NCI-H128 (cell line): ENCODE results near the gene GGA3.
A peak's percentile ranks its signal among the peaks of the same experiment; 100 is the strongest.
"Not testable (repeated sequence)": the region's sequence is repeated elsewhere in the genome, so short reads cannot be mapped to it uniquely, and the experiment has no call there.

ENCODE experiments used
- DNase-seq: peaks from one replicate; lab custom pipeline; 2025; ENCODE audit not compliant: unreplicated experiment; lab: John Stamatoyannopoulos, UW

The GGA3 gene

DNA sequence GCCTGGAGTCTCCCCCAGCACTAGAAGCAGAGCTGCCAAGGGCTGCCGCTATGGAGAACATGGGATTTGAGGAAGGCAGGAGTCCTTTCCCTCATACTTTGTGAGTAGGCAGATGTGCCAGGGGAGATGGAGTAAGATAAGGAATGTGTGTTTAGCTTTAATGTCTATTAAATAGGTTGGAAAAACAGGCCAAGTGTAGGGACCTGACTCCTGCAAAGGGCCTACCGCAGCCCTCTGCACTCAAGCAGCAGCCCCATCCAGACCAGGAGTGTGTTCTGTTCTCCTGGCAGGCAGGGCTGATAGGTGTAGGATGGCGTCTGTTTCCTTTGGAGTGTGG, 11.4 kb upstream of the GGA3 start:
- no peak for DNase-seq

DNA sequence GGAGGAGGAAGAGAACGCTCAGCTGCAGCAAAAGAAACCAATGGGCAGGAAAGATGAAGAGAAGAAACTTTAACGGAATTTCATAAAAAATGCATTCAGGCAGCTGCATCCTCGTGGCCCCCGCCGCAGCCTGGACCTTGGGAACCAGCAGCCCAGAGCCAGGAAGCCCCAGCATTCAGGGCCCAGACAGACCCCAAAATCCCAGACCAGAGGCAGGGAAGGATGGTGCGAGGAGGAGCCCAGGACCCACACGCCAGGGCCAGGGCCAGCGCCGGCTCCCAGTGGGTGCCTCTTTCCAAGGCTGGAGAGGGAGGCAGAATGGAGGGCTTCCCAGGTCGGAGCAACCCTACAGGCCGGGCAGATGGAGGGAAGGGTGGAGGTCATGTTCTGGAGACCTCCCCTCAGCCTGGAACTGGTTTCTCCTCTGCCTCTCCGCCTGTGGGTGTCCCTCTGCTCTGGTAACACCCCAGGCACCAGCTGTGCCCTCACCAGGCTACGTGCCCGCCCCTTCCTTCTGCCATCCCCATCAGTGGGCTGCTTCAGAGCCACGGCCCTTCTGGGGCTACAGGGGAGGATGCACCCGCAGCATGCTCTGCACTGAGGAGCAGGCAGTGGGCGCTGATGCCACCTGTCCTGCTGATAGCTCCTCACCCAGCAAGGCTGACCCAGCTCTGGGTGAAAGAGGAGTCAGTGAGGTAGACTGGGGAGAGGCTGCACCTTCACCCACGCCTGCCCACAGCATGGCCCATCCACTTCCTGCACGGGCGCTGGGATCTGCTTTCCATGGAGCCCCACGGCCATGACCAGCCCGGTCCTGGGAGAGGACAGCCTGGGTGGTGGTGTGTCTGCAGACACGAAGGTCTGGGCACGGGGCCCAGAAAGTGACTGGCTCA, 10.8 kb upstream of the GGA3 start:
- DNase-seq, result no peak

DNA sequence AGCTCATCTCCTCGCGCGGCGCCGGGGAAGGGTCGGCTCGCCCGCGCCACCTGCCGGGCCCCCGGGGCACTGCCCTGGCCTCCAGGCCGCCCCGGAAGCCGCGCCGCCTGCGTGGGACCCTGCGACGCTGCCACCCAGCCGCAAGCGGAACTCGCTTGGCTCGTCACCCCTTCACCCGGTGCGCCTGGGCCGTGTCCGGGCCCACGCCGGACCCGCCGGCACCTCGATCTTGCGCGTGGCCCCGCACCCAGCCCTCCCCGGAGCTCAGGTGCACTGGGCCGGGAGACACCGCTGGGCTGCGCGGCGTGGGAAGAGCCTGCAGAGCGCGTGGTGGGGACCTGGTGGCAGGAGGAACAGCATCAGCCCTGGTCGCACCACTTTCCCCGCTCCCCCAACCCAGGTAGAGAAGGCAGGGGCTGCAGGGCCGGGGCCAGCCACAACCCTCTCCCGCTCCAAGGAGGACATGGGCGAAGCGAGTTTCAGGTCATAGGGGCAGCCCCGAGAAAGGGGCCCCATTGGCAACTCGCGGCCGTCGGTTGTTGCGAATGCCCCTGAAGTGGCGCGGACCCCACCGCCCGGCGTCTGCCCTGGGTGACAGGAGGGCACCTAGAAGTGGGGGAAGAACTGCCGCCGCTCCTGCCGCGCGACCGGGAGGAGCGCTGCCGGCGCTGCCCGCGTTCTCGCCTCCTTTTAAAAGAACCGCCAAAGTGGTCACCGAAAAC, 10.0 kb upstream of the GGA3 start:
- peak; percentile 19 for DNase-seq

DNA sequence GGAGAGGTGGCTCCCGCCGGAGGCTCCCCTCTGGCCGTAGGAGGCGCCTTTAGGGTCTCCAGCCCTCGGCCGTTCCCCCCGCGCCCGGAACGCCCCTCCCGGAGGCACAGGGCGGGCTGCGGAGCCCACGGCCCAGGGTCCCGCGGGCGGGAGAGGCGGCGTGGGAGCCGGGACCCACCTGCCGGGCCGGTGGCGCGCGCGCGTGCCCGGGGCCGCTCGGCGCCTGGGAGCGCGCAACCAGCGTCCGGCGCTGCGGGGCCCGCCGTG, 9.5 kb upstream of the GGA3 start, which contains the start of gene MIF4GD:
TSS of gene MIF4GD (minus strand) at position 266 of the 267 bp plus-strand sequence. CDS start 1,036 bp downstream, outside the sequence.
- no peak for DNase-seq

DNA sequence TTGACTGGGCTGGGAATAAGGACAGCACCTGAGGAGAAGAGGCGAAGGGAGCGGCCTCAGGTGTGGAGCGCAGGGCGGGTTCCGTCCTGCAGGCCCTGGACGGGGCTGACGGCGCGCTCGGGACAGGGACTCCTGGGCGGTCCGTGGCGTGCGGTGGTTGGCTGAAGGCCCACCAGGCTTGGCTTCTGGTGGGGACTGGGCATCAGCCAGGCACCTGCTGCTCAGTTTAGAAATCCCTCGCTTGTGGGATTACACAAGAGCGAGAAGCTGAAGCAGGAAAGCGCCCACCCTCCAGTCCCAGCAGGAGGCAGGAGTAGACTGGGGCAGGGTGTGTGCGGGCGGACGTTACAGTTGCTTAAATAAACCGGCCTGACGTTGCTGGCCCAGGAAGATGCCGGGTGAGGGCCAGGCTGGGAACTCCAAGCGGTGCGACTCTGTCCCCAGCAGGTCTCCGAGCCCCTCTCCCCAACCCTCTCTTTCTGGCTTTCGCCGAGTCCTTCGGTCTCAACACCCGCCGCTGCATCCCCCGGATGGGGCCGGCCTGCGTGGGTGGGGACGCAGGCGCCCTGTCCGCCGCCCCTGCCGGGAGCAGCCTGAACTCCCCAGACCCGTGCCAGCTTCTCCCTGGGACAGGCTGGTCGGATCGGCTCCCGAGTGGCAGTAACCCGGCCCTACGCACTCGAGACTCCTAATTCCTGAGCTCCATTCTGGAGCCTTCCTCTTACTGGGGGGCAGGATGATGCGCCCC, 9.0 kb upstream of the GGA3 start:
- DNase-seq, result peak; percentile 18

DNA sequence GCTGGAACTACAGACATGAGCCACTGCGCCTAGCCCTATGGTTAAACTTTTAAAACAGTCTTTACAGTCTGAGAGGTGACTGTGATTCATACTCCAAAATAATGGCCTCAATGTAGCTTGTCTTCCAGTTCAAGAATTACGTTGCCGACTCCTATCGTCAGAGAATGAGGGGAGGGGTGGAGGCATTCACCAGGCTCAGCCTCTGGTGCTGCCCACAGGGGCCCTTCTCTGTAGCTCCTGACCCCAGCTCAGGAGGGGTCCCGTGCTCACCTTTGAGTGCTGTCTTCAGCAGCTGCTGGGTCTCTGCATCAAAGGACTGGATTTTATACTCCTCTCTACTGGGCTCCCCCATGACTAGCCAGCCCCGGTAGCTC, 8.4 kb upstream of the GGA3 start:
- DNase-seq, result no peak

DNA sequence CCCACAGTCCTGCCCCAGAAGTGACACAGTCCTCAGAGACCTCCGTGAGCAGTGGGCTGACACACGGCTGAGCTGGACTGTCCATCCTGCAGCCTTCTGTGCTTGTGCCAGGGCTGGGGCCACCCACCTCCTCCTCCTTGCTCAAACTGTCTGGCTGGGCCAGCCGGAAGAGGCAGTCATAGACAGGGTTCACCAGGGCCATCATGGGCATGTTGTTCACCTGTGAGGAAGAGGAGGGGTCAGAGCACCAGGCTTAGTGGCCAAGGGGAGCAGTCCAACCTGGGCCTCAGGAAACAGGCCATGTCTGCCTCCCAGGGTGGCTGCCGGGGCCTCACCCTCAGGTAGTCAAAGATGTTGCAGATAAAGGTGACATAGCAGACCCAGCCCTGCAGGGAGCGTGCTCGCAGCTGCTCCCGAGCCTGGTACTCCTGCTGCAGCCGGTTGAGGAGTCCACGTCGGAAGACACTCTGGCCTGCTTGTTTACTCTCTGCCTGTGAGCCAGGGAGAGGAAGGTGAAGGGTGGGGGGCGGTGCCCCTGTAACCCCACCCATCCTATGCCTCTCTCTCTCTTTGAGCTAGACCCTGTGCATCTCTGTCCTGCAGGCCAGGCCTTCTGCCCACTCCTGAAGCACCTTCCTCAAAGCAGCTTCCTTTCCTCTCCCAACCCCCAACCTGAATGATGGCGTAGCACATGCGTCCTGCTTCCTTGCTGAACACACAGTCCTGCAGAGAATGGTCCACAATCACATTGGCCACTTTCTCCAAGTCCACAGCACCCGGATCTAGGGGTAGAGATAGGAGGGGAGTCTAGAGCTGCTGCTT, 6.2 kb upstream of the GGA3 start:
- no peak for DNase-seq

DNA sequence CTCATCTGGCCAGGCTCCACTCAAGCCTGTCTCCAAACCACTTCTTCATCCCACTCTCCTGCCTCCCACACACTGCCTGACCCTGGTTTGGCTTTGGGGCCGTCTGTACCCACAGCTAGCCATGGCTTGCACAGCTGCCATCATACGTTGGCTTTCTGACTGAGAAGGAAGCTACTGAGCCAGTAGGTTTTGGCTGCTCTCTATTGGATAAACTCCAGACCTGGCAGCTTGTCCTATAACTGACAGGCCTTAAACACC, 5.7 kb upstream of the GGA3 start:
- DNase-seq, result no peak

DNA sequence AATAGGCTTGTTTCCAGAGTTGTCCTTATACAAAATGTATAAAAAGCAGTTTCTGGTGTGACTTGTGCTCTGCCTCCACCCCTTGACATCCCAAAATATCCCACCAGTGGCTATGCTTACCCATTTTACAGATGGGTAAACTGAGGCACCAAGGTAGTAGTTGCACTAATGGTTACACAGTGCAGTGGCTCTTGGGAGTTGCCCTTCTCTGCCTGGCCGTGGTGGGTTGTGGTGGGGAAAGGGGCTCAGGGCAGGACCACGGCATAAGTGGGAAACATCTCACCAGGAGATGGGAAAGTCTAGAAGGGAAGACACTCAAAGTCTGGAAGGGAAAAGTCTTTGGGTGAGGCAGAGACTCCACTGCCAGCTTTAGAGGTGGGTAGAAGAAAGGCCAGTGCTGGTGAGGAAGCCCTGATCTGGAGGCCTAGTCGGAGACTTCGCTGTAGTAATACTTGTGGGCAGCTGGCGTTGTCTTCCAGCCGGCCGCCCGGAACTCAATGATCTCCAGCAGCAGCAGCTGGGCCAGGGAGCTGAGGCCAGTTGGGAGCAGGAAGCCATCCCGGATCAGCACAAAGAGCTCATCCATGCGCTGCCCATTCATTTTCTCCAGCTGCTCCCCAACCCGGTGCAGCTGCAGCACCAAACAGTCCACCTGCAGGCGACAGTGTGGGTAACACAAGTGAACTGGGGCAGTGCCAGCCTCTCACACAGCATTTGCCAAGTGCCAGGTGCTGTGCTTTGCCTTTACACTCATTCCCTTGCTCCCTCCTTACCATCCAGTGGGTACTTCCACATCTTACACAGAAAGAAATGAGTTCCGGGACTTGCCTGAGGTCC, 5.1 kb upstream of the GGA3 start:
- no peak for DNase-seq

DNA sequence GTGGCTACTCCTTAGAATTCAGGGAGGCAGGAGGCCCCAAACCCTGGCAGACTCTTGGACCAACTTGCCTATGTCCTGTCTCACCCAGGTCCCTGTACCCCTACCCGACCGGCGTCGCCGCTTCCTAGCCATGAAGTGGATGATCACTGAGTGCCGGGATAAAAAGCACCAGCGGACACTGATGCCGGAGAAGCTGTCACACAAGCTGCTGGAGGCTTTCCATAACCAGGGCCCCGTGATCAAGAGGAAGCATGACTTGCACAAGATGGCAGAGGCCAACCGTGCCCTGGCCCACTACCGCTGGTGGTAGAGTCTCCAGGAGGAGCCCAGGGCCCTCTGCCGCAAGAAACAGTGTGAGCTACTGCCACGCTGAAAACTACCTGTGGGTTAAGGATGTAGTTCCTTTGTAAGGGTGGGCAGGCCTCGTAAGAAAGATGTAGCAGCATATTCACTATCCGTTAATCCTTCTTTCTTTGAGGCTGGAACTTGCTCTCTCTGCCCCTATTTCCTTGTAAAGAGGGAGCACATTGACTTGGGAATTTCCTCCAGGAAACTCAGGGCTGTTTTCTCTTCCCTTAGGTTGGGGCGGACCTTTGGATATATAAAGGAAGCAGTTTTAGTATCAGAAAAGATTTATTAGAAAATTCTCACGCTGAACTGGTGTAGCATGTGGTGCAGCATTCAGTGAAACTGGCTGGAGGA, 4.4 kb upstream of the GGA3 start:
- DNase-seq, result no peak

DNA sequence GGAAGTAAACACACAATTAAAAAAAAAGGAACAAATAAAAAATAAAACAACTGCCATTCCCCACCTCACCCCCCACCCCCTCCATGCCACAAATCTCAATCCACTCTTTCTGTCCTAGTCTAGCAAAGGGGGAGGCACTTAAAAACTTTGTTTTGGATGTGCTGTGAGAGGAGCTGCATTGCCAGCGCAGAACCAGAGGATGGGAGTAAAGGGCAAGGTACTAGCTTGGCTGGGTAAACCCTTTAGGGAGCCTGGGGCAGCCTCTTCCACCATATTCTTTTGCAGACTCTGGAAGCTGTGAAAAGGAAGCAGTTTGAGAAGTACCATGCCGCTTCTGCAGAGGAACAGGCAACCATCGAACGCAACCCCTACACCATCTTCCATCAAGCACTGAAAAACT, 1.6 kb upstream of the GGA3 start:
- DNase-seq, result no peak

DNA sequence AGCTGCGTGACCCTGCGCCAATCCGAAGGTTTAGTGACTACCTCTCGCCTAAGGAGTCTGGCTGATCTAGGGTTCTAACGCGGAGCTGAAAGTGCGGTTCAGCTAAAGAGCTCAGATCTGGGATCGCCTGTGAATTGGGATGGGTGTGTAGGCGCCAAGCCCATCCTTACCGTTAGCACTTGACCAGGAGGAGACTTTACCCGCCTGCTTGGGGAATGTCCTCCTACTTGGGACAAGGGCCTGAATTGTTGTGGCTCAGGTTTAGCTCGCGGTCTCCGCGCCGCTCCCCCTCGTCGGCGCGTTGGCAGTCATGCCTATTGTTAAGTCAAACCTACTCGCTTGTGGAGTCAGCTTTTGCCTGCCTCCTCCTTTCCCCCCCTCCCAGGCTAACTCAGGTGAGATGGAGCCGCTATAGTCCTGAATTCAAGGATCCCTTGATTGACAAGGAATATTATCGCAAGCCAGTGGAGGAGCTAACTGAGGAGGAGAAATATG, 753 bp upstream of the GGA3 start:
- no peak for DNase-seq

DNA sequence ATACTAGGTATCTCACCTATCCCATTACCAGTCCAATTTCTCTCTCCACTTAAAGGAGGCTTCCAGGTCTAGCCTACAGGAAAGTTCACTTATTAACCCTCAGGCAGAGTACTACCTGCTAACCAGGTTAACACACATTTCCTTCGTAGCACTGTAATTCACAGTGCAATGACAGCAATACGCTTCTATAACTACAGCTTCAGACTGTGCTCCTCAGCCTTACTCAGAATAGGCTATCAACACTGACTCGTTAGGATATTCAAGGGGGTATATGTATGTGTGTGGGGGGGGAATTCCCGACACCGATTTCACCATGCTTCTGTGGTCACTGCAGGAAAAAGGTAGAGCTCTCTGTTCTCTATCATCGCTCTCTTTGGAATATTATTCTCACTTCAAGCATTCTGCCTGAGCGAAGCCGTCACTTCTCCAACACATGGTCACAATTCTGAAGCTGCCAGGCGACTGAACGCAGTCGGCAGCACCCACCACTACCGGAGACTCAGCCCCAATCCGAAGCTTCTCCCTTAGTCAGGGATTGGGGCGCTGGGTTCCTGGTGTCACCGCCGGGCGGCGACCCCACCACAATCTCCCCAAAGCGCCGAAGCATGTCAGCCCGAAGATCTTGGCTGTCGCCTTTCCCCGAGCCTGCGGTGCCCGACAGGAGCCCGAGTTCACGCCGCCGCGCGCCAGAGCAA, 618 bp downstream of the GGA3 start:
- no peak for DNase-seq

DNA sequence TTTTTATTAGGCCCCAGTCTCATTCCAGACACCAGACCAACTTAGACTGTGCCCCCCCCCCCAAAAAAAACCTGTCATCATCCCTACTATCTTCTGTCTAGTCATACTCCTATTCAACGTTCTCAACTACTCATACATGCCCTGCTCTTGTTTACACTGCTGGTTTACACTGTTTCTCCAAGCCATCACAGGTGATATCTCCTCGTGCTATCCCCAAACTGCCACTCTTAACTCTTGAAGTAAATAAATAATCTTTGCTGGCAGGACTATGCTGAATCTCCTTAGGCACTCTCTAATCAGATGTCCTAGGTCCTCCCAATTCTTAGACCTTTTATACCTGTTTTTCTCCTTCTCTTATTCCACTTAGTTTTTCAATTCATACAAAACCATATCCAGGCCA, 4.2 kb downstream of the GGA3 start:
- not testable (repeated sequence) for DNase-seq

DNA sequence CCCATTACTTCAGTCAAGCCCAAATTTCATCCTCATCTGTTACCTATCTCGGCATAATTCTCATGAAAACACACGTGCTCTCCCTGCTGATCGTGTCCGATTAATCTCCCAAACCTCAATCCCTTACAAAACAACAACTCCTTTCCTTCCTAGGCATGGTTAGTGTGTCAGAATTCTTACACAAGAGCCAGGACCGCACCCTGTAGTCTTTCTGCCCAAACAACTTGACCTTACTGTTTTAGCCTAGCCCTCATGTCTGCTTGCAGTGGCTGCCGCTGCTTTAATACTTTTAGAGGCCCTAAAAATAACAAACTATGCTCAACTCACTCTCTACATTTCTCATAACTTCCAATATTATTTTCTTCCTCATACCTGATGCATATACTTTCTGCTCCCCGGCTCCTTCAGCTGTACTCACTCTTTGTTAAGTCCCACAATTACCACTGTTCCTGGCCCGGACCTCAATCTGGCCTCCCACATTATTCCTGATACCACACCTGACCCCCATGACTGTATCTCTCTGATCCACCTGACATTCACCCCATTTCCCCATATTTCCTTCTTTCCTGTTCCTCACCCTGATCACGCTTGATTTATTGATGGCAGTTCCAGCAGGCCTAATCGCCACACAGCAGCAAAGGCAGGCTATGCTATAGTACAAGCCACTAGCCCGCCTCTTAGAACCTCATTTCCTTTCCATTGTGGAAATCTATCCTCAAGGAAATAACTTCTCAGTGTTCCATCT, 5.3 kb downstream of the GGA3 start:
- not testable (repeated sequence) for DNase-seq

DNA sequence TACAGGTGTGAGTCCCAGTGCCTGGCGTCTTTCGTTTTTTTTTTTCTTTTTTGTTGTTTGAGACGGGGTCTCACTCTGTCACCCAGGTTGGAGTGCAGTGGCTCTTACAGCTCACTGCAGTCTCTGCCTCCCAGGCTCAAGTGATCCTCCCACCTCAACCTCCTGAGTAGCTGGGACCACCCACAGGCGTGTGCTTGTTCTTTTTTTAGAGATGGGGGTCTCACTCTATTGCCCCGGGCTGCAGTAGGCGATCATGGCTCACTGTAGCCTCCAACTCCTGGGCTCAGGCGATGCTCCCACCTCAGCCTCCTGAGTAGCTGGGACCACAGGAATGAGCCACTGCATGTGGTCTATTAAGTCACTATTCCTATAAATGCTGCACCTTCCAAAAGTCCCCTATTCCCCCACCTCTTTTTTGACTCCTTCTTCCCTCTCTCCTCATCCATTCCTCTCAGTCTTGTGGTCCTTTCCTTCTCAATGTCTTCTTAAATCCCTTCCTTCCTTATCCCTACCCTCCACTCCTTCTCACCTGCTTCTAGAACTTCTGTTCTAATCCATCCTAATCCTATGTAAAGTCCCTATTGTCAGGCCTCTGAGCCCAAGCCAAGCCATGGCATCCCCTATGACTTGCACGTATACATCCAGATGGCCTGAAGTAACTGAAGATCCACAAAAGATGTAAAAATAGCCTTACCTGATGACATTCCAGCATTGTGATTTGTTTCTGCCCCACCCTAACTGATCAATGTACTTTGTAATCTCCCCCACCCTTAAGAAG, 9.2 kb downstream of the GGA3 start:
- no peak for DNase-seq

DNA sequence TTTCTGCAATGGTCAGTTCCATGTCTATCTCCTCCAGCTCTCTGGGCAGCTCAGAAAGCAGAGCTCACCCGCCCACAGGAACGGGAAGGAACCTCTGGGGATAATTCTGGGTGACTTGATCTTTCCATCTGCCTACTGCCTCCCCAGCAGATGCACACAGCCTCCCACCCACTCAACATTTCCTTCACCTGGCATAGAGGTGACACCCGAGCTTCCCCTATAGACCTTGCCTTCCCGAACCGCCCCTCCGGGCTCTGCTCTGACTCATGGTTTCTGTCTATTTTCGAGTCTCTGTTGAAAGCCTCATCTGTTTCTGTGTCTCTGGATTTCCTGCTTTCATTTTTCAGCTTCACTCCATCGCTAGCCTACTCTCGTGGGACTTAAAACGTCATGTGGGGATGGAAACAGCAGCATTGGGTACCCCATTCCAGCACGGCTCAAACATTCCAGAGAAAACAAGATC, 11.4 kb downstream of the GGA3 start:
- DNase-seq, result no peak

DNA sequence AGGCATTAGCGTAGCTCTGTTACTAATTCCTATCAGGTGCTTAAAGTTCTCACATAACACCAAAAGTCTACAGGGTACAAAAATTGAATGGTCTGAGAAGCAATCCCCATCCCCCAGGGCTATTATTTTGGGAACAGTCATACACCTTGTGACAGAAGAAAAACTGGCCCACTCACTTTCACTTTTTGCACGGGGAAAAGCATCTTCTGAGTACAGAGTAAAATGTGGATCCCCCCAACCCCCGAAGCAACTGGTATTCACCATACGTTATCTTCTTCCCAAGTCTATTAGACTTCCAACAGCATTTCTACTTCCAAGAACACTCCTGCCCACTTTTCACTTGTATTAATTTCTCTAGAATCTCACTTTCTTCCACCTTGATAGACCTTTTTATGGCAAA, 11.8 kb downstream of the GGA3 start:
- DNase-seq, result no peak
